NK-92 (cell line): ENCODE data around the gene PDXP.
"Not testable (repeated sequence)": the region's sequence is repeated elsewhere in the genome, so short reads cannot be mapped to it uniquely, and the experiment has no call there.

Source experiments
- DNase-seq: peaks from one replicate; lab custom pipeline; 2025; ENCODE audit not compliant: unreplicated experiment; lab: John Stamatoyannopoulos, UW

The PDXP gene

GRCh38 chr22:37658133-37659065, at the start of gene PDXP:
PDXP (plus strand) TSS chr22:37658723; CDS start chr22:37658783, 60 bp downstream.
- DNase-seq: peak; percentile 80

DNA sequence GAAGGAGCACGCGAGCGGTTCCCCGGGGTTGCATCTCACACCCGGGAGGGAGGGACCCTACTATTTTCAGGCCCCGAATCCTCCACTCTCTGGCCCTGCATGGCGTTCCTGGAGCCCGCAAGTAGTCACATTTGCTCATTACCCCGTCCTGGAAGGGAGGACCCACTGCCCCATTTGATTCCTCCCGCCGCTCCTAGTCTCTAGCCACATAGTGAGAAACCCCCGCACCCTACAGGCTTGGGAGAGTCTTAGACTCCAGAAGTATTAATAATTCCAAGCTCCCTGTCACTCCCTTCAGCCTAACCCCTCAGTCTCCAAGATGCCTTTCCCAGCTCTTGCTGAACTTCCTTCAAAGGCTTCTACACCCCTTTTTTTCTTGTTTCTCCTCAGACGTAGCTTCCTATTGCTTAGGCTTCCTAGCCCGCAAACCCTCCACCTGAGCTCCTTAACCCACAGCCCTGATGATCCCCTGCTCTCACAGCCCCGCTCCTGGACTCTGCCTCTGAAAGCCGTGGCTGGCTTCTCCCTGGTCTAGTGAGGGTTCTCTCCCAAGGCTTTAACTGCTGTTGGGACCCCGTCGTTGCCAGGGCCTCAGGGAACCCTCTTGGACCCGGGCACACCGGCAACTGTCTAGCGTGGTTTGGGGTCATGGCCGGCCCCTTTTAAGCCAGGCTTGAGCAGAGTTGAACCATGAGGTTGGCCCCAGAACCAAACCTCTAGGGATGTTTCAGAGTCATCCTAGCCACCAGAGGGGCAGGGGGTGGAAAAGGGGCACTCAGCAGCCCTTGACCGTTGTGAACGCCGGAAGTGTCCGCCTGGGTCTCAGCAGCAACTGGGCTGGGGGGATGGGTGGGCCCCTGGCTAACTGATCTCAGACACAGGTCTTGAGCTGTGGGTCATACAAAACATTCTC, 49.0 kb upstream of the PDXP start:
- DNase-seq: no peak

DNA sequence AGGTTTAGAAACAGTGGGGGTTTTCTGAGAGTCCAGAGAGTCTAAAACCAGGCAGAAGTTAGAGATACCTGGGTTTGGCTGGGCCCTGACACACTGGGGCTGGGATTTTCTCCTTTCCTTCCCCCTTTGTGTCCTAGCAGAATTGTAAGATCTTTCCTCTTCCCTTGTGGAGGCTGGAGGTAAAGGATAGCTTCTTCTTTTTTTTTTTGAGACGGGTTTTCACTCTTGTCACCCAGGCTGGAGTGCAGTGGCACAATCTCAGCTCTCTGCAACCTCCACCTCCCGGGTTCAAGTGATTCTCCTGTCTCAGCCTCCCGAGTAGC, 48.4 kb upstream of the PDXP start:
- not testable (repeated sequence) for DNase-seq

GRCh38 chr22:37610480-37611129, 47.9 kb upstream of the PDXP start:
- DNase-seq: no peak

- no peak for DNase-seq
These were observed 47.3 kb upstream of the PDXP start for GRCh38 chr22:37611207-37611606.

DNA sequence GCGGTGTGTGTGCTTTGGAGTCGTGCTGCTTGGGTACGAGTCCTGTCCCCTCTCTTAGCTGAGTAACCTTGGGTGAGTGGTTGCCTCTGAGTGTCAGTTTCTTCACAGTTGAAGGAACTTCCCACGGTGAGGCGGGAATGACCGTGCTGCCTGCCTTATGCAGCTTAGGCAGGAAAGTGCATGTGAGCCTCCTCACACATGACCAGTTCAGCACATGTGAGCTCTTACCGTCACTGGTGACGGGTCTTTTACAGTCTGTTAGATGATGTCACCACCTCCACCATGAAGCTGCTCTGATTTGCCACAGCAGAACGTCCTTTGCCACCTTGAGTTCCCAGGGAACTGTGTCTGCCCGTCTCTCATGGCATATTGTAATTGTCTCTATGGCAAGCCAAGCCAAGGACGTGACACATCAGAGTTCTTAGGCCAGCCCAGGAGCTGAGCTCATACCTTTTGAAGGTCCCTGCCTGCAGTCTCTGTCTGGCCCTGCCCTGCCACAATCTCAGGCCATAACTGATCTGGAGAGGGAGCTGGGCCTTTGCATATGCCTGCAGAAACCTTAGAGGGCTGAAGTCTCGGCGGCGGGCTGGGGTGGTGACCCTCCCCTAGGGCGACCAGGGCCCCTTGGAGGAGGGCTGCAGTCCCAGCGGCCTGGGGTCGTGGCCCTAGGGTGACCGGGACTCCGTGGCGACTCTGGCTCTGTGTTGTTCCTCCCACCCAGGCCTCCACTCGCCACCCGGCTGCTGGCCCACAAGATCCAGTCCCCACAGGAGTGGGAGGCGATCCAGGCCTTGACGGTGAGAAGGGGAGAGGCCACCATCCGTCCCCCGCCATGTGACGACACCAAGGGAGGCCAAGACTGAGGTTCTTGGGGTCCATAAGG, 42.1 kb upstream of the PDXP start:
- no peak for DNase-seq

DNA sequence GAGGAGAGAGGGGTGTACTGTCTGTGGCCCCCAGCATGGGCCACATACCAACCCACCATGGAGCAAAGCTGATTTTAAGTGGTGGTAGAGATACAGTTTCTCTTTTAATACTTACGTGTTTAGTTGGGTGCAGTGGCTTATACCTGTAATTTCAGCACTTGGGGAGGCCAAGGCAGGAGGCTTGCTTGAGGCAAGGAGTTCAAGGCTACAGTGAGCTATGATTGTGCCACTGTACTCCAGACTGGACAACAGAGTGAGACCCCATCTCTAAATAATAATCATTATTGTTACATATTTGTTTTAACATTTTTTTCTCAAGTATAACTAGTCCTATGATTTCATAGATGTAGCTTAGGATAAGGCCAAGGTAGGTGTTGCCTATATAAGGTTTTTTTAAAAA, 41.1 kb upstream of the PDXP start:
- no peak for DNase-seq

DNA sequence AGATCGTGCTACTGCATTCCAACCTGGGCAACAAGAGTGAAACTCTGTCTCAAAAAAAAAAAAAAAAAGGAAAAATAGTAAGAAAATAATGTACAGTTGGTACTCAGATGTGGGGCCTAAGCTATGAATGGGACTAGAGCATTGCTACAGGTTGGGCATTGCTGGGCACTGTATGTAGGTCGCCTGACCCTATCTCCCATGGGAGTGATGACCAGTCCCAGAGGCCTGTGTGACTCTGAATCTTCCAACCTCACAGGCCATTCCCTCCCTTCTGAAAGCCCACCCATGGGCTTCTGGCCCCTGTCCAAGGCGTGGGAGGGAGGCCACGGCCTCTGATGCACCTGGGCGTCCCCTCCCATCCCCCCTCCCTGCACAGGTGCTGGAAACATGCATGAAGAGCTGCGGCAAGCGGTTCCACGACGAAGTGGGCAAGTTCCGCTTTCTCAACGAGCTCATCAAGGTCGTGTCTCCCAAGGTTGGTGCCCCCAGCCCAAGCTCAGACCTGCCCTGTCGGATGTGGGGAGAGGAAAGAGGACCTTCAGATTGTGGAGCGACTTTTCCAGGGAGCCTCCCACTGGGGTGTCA, 40.4 kb upstream of the PDXP start:
- no peak for DNase-seq

DNA sequence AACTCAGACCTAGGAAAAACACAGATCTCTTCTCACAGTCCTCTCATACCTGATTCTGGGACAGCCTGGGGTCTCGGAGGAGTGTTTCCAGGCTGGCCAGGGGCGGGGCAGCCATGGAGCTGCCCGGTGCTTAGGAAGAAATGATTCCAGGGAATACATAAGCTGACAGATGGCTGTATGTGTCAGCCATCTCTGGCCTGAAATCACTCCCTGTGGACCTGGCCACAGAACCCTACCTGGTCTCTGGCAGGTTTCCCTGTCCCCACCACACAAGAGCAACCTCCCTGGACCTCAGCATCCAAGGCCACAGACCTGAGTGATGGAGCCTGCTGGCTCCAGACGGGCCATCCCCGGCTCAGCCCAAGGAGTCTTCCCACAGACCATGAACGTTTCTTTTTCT, 39.8 kb upstream of the PDXP start:
- DNase-seq: no peak

DNA sequence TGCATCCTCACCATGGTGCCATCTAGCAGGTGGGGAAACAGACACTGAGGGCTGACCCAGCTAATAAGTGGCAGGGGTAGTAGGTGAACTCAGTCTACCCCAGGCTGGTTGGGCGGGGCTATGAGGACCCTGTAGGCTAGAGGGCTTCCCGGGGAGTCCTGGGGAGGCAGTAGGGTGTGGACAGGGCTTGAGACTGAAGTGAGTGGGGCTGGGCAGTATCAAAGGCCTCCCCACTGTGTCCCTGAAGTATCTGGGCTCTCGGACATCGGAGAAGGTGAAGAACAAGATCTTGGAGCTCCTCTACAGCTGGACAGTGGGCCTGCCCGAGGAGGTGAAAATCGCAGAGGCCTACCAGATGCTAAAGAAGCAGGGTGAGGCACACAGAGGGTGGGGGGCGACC, 38.5 kb upstream of the PDXP start:
- DNase-seq: no peak

GRCh38 chr22:37621352-37621860, 37.1 kb upstream of the PDXP start:
- no peak for DNase-seq

- no peak for DNase-seq
These were observed 35.2 kb upstream of the PDXP start for GRCh38 chr22:37623075-37624016.

DNA sequence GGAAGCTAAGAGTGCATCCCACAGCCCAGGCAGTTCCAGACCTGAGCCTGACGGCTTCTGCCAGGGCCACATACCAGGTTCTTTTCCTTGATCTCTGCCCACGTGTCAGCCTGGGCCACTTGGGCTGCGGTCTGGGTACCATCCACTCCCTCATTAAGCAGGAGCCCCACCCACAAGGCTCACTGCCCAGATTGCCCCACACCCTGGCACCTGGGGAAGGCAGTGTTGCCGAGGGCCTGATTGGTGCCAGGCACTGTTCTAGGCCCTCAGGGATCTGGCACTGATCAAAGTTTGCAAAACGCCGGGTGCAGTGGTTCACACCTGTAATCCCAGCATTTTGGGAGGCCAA, 34.5 kb upstream of the PDXP start:
- no peak for DNase-seq

GRCh38 chr22:37624876-37625275, 33.6 kb upstream of the PDXP start:
- no peak for DNase-seq

DNA sequence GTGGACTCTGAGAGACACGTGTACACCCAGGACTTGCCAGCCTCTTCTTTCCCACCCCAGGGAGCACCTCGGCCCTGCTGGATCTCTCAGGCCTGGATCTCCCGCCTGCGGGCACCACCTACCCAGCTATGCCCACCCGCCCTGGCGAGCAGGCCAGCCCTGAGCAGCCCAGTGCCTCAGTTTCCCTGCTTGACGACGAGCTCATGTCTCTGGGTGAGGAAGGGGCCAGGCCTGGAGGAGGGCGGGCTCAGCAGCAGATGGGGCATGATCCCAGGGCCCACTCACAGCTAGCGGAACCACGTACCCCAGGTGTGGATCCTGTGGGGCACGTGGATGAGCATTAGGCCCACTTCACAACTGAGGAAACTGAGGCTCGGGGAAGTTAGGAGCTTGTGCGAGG, 32.8 kb upstream of the PDXP start:
- DNase-seq: no peak

DNA sequence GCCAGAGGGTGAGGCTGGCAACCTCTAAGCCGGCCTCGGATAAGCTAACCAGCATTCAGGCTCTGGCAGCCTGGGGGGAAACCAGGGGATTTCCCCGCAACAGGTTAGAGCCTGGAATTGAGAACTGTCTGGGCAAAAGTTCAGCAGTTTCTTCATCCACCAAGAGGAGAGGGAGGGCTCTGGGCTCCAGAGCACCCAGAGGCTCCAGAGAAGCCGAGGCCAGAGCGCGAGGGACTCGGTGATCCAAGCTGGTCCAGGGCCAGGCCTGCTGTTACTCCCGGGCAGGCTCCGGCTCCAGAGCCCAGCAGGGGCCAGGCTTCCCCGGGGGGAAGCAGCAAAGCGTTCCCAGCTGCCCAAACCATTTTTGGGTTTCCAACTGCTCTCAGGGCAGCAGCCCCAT, 32.4 kb upstream of the PDXP start:
- DNase-seq: no peak

- DNase-seq: no peak
These were observed 31.9 kb upstream of the PDXP start for GRCh38 chr22:37626556-37627075.

GRCh38 chr22:37627121-37627520, 31.4 kb upstream of the PDXP start:
- no peak for DNase-seq

DNA sequence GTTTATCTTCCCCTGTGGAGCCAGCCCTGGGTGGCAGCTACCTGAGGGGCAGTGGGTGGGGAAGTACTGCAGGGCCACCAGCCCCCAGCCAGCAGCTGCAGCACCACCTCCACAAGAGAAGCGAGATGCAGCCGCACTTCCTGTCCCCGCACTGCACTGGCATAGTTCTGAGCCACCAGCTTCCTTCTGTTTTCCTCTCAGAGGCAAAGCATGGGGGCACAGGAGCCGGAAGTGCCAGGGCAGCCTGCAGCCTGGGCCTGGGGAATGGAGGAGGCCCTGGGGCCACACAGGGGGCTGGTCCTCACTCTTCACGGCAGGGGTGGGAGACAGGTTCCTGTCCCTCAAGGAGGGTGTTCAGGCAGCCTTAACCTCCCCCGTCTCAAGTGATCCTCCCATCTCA, 31.0 kb upstream of the PDXP start:
- DNase-seq: no peak
